Upper lobe of left lung (tissue), 6 donors: Measurements from ENCODE around the gene KRTAP13-3. TPM values are rescaled to one million over a fixed set of nuclear protein-coding genes. Genes with fewer than 3 reads are reported as not detected.
A peak's percentile ranks its signal among the peaks of the same experiment; 100 is the strongest.

ENCODE experiments used
- ATAC-seq, 2 donors: fragments of 200-7000 bp; cut with Tn5 transposase; one replicate each; pipeline ENCODE4 v1.9.1; 2022; ENCODE audit warnings: mild to moderate bottlenecking in 2 of 2, moderate library complexity in 2 of 2; ENCODE audit not compliant: low FRiP score in 2 of 2
- DNase-seq, 2 donors: peaks; one replicate each; pipeline ENCODE4 v3.0.0-alpha.2; 2019 to 2020
- H3K27ac ChIP-seq, 4 donors: fragments of 200-600 bp; sonication (generic); one replicate each; pipeline ENCODE4 v1.5.1; 2016 to 2019
- H3K27me3 ChIP-seq, 4 donors: fragments of 200-600 bp; sonication (generic); one replicate each; pipeline ENCODE4 v1.5.1; 2017 to 2019
- H3K36me3 ChIP-seq, 4 donors: fragments of 200-600 bp; sonication (generic); one replicate each; pipeline ENCODE4 v1.5.1; 2016 to 2019
- H3K4me1 ChIP-seq, 4 donors: fragments of 200-600 bp; sonication (generic); one replicate each; pipeline ENCODE4 v1.5.1; 2018 to 2019
- H3K4me3 ChIP-seq, 4 donors: fragments of 200-600 bp; sonication (generic); one replicate each; pipeline ENCODE4 v1.5.1; 2017 to 2019; ENCODE audit warnings: mild to moderate bottlenecking in 2 of 4, moderate library complexity in 1 of 4
- H3K9me3 ChIP-seq, 4 donors: fragments of 200-600 bp; sonication (generic); one replicate each; pipeline ENCODE4 v1.5.1; 2018 to 2019
- CTCF ChIP-seq, 6 experiments: fragments of 450-650 bp in 4 of 6; fragments of 200-600 bp in 2 of 6; sonication (generic) in 2 of 6; IDR thresholded peaks; one replicate each; pipeline ENCODE4 v1.5.1; 2016 to 2019; ENCODE audit warnings: antibody characterized with exemption in 6 of 6
- EP300 ChIP-seq, 4 donors: sonication (generic); formaldehyde crosslinking; IDR thresholded peaks; one replicate each; pipeline ENCODE4 v1.5.1; 2017; ENCODE audit warnings: antibody characterized with exemption in 4 of 4, control low read depth in 2 of 4
- POLR2A ChIP-seq, 4 donors: fragments of 450-650 bp; IDR thresholded peaks; one replicate each; pipeline ENCODE4 v1.5.1; 2016 to 2017; ENCODE audit warnings: antibody characterized with exemption in 4 of 4, mild to moderate bottlenecking in 2 of 4
- POLR2AphosphoS5 ChIP-seq, 2 donors: sonication (generic); formaldehyde crosslinking; IDR thresholded peaks; one replicate each; pipeline ENCODE4 v1.5.1; 2017; ENCODE audit warnings: antibody characterized with exemption in 2 of 2
- WGBS, 2 donors: methylation state at CpG; one replicate each; pipeline ENCODE4 v1.1.5; 2017 to 2018; 5-methylcytosine and 5-hydroxymethylcytosine counted together
- total RNA-seq, 6 donors: library from RNA; depleted of rRNA in 4 of 6; stranded (reverse); fragments of >200 nt in 4 of 6; gene quantifications; one replicate each; pipeline versions ENCODE4 v1.1.0 to v1.2.1, GENCODE V29; 2016 to 2021
- donor health status: DM: no; HTN: no; CAD: no; lungs with moderate emphysema.
- donor health status: DM: no; HTN: yes; CAD: no; lungs with severe emphysema.

Gene KRTAP13-3
- total RNA-seq, 6 donors from 2014 or later: not detected

- Histone ChIP-seq H3K4me1 (no peaks in the 10 kb centered on the region), H3K27ac (no peak overlapping the region), H3K27me3 (no peaks in the 10 kb centered on the region), H3K9me3 (no peaks in the 10 kb centered on the region), H3K36me3 (no peaks in the 10 kb centered on the region), H3K4me3 (no peak overlapping the region)
- ATAC-seq: no peak
- DNase-seq: no peak
- 42 to 71% methylated on average over 1 of the region's 1 CpG for WGBS, 2 donors
- no peak for TF ChIP-seq CTCF (IDR thresholded peaks at IDR 0.05)
- TF ChIP-seq POLR2A (IDR thresholded peaks at IDR 0.05): no peak
- no peak for TF ChIP-seq EP300 (IDR thresholded peaks at IDR 0.05)
- no peak for TF ChIP-seq POLR2AphosphoS5 (IDR thresholded peaks at IDR 0.05)
These were observed 18.5 kb upstream of the KRTAP13-3 start for GRCh38 chr21:30444204-30444603.

GRCh38 chr21:30443226-30443625 lies 17.5 kb upstream of the KRTAP13-3 start:
- Histone ChIP-seq H3K9me3 (no peaks in the 10 kb centered on the region), H3K36me3 (no peaks in the 10 kb centered on the region), H3K4me1 (no peaks in the 10 kb centered on the region), H3K4me3 (no peak overlapping the region), H3K27ac (no peak overlapping the region), H3K27me3 (no peaks in the 10 kb centered on the region)
- DNase-seq (no peak), ATAC-seq (no peak)
- TF ChIP-seq POLR2AphosphoS5 (IDR thresholded peaks at IDR 0.05) (no peak), EP300 (IDR thresholded peaks at IDR 0.05) (no peak), CTCF (IDR thresholded peaks at IDR 0.05) (no peak), POLR2A (IDR thresholded peaks at IDR 0.05) (no peak)

- no peak for TF ChIP-seq POLR2A (IDR thresholded peaks at IDR 0.05)
- TF ChIP-seq POLR2AphosphoS5 (IDR thresholded peaks at IDR 0.05): no peak
- TF ChIP-seq CTCF (IDR thresholded peaks at IDR 0.05): no peak
- no peak for TF ChIP-seq EP300 (IDR thresholded peaks at IDR 0.05)
- H3K9me3 ChIP-seq: no peaks in the 10 kb centered on the region
- WGBS, 2 donors: 88 to 95% methylated on average over 5 of the region's 5 CpGs
These were observed 14.2 kb upstream of the KRTAP13-3 start, which contains the start of gene KRTAP15-1 for GRCh38 chr21:30439975-30440374. KRTAP15-1 (plus strand) TSS chr21:30440275; CDS start chr21:30440328, 53 bp downstream.

GRCh38 chr21:30437010-30437565 lies 11.4 kb upstream of the KRTAP13-3 start:
- no peaks in the 10 kb centered on the region for H3K36me3 ChIP-seq
- TF ChIP-seq POLR2AphosphoS5 (IDR thresholded peaks at IDR 0.05) (no peak), CTCF (IDR thresholded peaks at IDR 0.05) (no peak), POLR2A (IDR thresholded peaks at IDR 0.05) (no peak), EP300 (IDR thresholded peaks at IDR 0.05) (no peak)
- no peaks in the 10 kb centered on the region for H3K27me3 ChIP-seq
- H3K4me1 ChIP-seq: peaks cover 0 to 4% (median 0%) of the 10 kb centered on the region in 4 donors
- no peak overlapping the region for H3K27ac ChIP-seq
- no peak for ATAC-seq
- H3K4me3 ChIP-seq: no peak overlapping the region
- WGBS, 2 donors: 71 to 79% methylated on average over 3 of the region's 3 CpGs
- DNase-seq: no peak
- no peaks in the 10 kb centered on the region for H3K9me3 ChIP-seq

More at GRCh38 chr21:30439975-30440374, 14.2 kb upstream of the KRTAP13-3 start, which contains the start of gene KRTAP15-1:
- Histone ChIP-seq H3K27ac (no peak within 1 kb of the TSS), H3K36me3 (no peaks in the 10 kb centered on the region), H3K4me1 (no peaks in the 10 kb centered on the region), H3K4me3 (no peak within 1 kb of the TSS), H3K27me3 (no peaks in the 10 kb centered on the region)
- no peak for ATAC-seq
- no peak for DNase-seq

- no peaks in the 10 kb centered on the region for H3K9me3 ChIP-seq
- no peak overlapping the region for H3K27ac ChIP-seq
- H3K4me1 ChIP-seq: peaks cover 0 to 4% (median 0%) of the 10 kb centered on the region in 4 donors
- H3K27me3 ChIP-seq: no peaks in the 10 kb centered on the region
- H3K36me3 ChIP-seq: no peaks in the 10 kb centered on the region
- H3K4me3 ChIP-seq: no peak overlapping the region
- ATAC-seq (peak in 1 of 2 donors; percentile 76), DNase-seq (no peak)
- TF ChIP-seq POLR2AphosphoS5 (IDR thresholded peaks at IDR 0.05) (no peak), POLR2A (IDR thresholded peaks at IDR 0.05) (no peak), CTCF (IDR thresholded peaks at IDR 0.05) (peak in 4 of 6 experiments; percentile 31 to 53 (median 42)), EP300 (IDR thresholded peaks at IDR 0.05) (no peak)
- 38 to 42% methylated on average over 10 of the region's 10 CpGs for WGBS, 2 donors
These were observed 8.4 kb upstream of the KRTAP13-3 start for GRCh38 chr21:30434033-30434631.
